Aorta (tissue), 5 donors: ENCODE data around the gene CEP112. TPM values are rescaled to one million over a fixed set of nuclear protein-coding genes. Genes with fewer than 3 reads are reported as not detected.
"Not testable (repeated sequence)": the region's sequence is repeated elsewhere in the genome, so short reads cannot be mapped to it uniquely, and the experiment has no call there.

Source experiments
- ATAC-seq: fragments of 200-7000 bp; cut with Tn5 transposase; one replicate; pipeline ENCODE4 v1.9.1; 2022; ENCODE audit warnings: moderate library complexity; ENCODE audit not compliant: low FRiP score
- DNase-seq, 2 donors: peaks; one replicate each; pipeline ENCODE4 v3.0.0-alpha.2; 2020
- H3K27ac ChIP-seq, 2 donors: one replicate each; pipeline ENCODE4 v1.5.1; 2013; ENCODE audit warnings: low read length in 2 of 2, mild to moderate bottlenecking in 2 of 2, moderate library complexity in 2 of 2, control low read depth in 1 of 2, inconsistent platforms in 1 of 2, low read depth in 1 of 2
- H3K27me3 ChIP-seq, 2 donors: one replicate each; pipeline ENCODE4 v1.6.1; 2013; ENCODE audit warnings: control low read depth in 1 of 2, low read length in 1 of 2, mild to moderate bottlenecking in 1 of 2, moderate library complexity in 1 of 2; ENCODE audit not compliant: insufficient read depth in 2 of 2, control insufficient read depth in 1 of 2
- H3K36me3 ChIP-seq, 2 donors: one replicate each; pipeline ENCODE4 v1.6.1; 2013; ENCODE audit warnings: control low read depth in 1 of 2, low read length in 1 of 2, mild to moderate bottlenecking in 1 of 2; ENCODE audit not compliant: insufficient read depth in 2 of 2, control insufficient read depth in 1 of 2
- H3K4me1 ChIP-seq, 2 donors: one replicate each; pipeline ENCODE4 v1.6.1; 2013; ENCODE audit warnings: low read length in 2 of 2, control low read depth in 1 of 2, mild to moderate bottlenecking in 1 of 2, moderate library complexity in 1 of 2; ENCODE audit not compliant: insufficient read depth in 2 of 2, control insufficient read depth in 1 of 2
- H3K4me3 ChIP-seq, 2 donors: one replicate each; pipeline ENCODE4 v1.5.1; 2013; ENCODE audit warnings: low read length in 2 of 2, control low read depth in 1 of 2, mild to moderate bottlenecking in 1 of 2
- H3K9me3 ChIP-seq: one replicate; pipeline ENCODE4 v1.6.1; 2013; ENCODE audit warnings: mild to moderate bottlenecking, low read length; ENCODE audit not compliant: control insufficient read depth
- WGBS, 2 donors: extraction: QIAGEN DNeasy Blood & Tissue Kit; methylation state at CpG; one replicate each; pipeline ENCODE4 v1.1.7; 2013; 5-methylcytosine and 5-hydroxymethylcytosine counted together
- intact Hi-C, 2 donors: fragments of 100-400 bp; cut with DNase I; formaldehyde crosslinking; loops; one replicate each; pipeline versions ENCODE4 v1.14.2 to v1.15.0; 2022
- polyA plus RNA-seq, 2 donors: library from polyadenylated mRNA; stranded (reverse); fragments of 200-250 nt; gene quantifications; one replicate each; pipeline ENCODE4 v1.2.3, GENCODE V29; 2013
- total RNA-seq, 2 donors: library from RNA; stranded (reverse); fragmentation: NEBNext Ultra II Directional; extraction: Animal tissue kit (Norgen Biotek cat#: 25700); gene quantifications; one replicate each; pipeline ENCODE4 v1.2.1, GENCODE V29; 2021
- donor health status: healthy with polysubstance abuse.
- donor health status: Bipolar disorder and iron deficiency.
- donor health status: DM: no; HTN: no; CAD: no.
- donor health status: DM: no; HTN: no; CAD: no.
- donor health status: DM: yes; HTN: yes; CAD: no.

Gene CEP112
- total and polyA plus RNA-seq, 4 donors = 17.5 to 47.5 (median 30.7) TPM

GRCh38 chr17:65732667-65733066 lies 459.3 kb downstream of the CEP112 start:
- DNase-seq, H3K27me3 ChIP-seq, H3K4me3 ChIP-seq, intact Hi-C loops, H3K4me1 ChIP-seq, H3K27ac ChIP-seq, H3K9me3 ChIP-seq, H3K36me3 ChIP-seq, ATAC-seq: not testable (repeated sequence)
- 97 to 98% methylated on average over 2 of the region's 2 CpGs for WGBS, 2 donors

GRCh38 chr17:65730711-65731169 lies 461.2 kb downstream of the CEP112 start:
- WGBS, 2 donors = 27 to 34% methylated on average over 3 of the region's 3 CpGs
- H3K27ac ChIP-seq = no peak overlapping the region
- H3K4me3 ChIP-seq = no peak overlapping the region
- no peak for DNase-seq
- ATAC-seq = no peak
- H3K36me3 ChIP-seq = no peaks in the 10 kb centered on the region
- H3K27me3 ChIP-seq = no peaks in the 10 kb centered on the region
- H3K9me3 ChIP-seq = no peaks in the 10 kb centered on the region
- H3K4me1 ChIP-seq = no peaks in the 10 kb centered on the region
- intact Hi-C loops = no loop called here

GRCh38 chr17:65729207-65729606 lies 462.7 kb downstream of the CEP112 start:
- 96 to 97% methylated on average over 3 of the region's 3 CpGs for WGBS, 2 donors
- Histone ChIP-seq H3K27me3 (no peaks in the 10 kb centered on the region), H3K4me1 (no peaks in the 10 kb centered on the region), H3K27ac (no peak overlapping the region), H3K36me3 (no peaks in the 10 kb centered on the region), H3K9me3 (no peaks in the 10 kb centered on the region), H3K4me3 (no peak overlapping the region)
- DNase-seq = no peak
- no peak for ATAC-seq
- intact Hi-C loops = no loop called here

- intact Hi-C loops = no loop called here
- WGBS, 2 donors = 72 to 79% methylated on average over 2 of the region's 2 CpGs
- Histone ChIP-seq H3K27me3 (no peaks in the 10 kb centered on the region), H3K36me3 (no peaks in the 10 kb centered on the region), H3K4me1 (no peaks in the 10 kb centered on the region), H3K4me3 (no peak overlapping the region), H3K27ac (no peak overlapping the region), H3K9me3 (no peaks in the 10 kb centered on the region)
- ATAC-seq (no peak), DNase-seq (no peak)
Observed at GRCh38 chr17:65727832-65728231, 464.1 kb downstream of the CEP112 start.

GRCh38 chr17:65727246-65727645 lies 464.7 kb downstream of the CEP112 start:
- Histone ChIP-seq H3K4me1 (no peaks in the 10 kb centered on the region), H3K9me3 (no peaks in the 10 kb centered on the region), H3K27me3 (no peaks in the 10 kb centered on the region), H3K36me3 (no peaks in the 10 kb centered on the region), H3K27ac (no peak overlapping the region), H3K4me3 (no peak overlapping the region)
- WGBS, 2 donors = 19% methylated on average over 2 of the region's 2 CpGs
- DNase-seq (no peak), ATAC-seq (no peak)
- intact Hi-C loops = no loop called here

- H3K27me3 ChIP-seq = no peaks in the 10 kb centered on the region
- H3K4me3 ChIP-seq = no peak overlapping the region
- ATAC-seq (no peak), DNase-seq (no peak)
- WGBS, 2 donors = 20 to 22% methylated on average over 5 of the region's 5 CpGs
- no peaks in the 10 kb centered on the region for H3K4me1 ChIP-seq
- no peak overlapping the region for H3K27ac ChIP-seq
- no peaks in the 10 kb centered on the region for H3K36me3 ChIP-seq
- no peaks in the 10 kb centered on the region for H3K9me3 ChIP-seq
- intact Hi-C loops = no loop called here
Observed at GRCh38 chr17:65723431-65724151, 468.3 kb downstream of the CEP112 start.

GRCh38 chr17:65718601-65719000 lies 473.3 kb downstream of the CEP112 start:
- 48 to 50% methylated on average over 3 of the region's 3 CpGs for WGBS, 2 donors

GRCh38 chr17:65712383-65713267 lies 479.3 kb downstream of the CEP112 start:
- 6 to 10% methylated on average over 9 of the region's 9 CpGs for WGBS, 2 donors
- no peak overlapping the region for H3K27ac ChIP-seq
- H3K36me3 ChIP-seq = no peaks in the 10 kb centered on the region
- H3K4me1 ChIP-seq = no peaks in the 10 kb centered on the region
- intact Hi-C loops = no loop called here
- no peak for DNase-seq
- H3K27me3 ChIP-seq = no peaks in the 10 kb centered on the region
- no peak for ATAC-seq
- H3K4me3 ChIP-seq = peak overlapping the region; percentile 51 to 57
- no peaks in the 10 kb centered on the region for H3K9me3 ChIP-seq

More at GRCh38 chr17:65718601-65719000, 473.3 kb downstream of the CEP112 start:
- no peaks in the 10 kb centered on the region for H3K27me3 ChIP-seq
- no peaks in the 10 kb centered on the region for H3K4me1 ChIP-seq
- H3K9me3 ChIP-seq = no peaks in the 10 kb centered on the region
- H3K27ac ChIP-seq = no peak overlapping the region
- intact Hi-C loops = no loop called here
- H3K36me3 ChIP-seq = no peaks in the 10 kb centered on the region
- ATAC-seq (no peak), DNase-seq (no peak)
- H3K4me3 ChIP-seq = no peak overlapping the region
